Coronary artery (tissue), 2 donors: ENCODE results near the gene CKLF.

Experiments
- DNase-seq: peaks from one replicate; pipeline ENCODE4 v3.0.0-alpha.2; 2017; ENCODE audit warnings: low spot score
- H3K27ac ChIP-seq, 2 donors: fragments of 200-600 bp; sonication (generic); one replicate each; pipeline ENCODE4 v1.5.1; 2016 to 2019
- H3K4me3 ChIP-seq: fragments of 200-600 bp; sonication (generic); 2 replicates; pipeline ENCODE4 v1.5.1; 2016; ENCODE audit warnings: mild to moderate bottlenecking, moderate library complexity
- TF ChIP-seq, protein P1 (sequence below): fragments of 200-600 bp; sonication (generic); IDR thresholded peaks from one replicate; pipeline ENCODE4 v1.5.1; 2019; ENCODE audit warnings: antibody characterized with exemption

CKLF gene

DNA sequence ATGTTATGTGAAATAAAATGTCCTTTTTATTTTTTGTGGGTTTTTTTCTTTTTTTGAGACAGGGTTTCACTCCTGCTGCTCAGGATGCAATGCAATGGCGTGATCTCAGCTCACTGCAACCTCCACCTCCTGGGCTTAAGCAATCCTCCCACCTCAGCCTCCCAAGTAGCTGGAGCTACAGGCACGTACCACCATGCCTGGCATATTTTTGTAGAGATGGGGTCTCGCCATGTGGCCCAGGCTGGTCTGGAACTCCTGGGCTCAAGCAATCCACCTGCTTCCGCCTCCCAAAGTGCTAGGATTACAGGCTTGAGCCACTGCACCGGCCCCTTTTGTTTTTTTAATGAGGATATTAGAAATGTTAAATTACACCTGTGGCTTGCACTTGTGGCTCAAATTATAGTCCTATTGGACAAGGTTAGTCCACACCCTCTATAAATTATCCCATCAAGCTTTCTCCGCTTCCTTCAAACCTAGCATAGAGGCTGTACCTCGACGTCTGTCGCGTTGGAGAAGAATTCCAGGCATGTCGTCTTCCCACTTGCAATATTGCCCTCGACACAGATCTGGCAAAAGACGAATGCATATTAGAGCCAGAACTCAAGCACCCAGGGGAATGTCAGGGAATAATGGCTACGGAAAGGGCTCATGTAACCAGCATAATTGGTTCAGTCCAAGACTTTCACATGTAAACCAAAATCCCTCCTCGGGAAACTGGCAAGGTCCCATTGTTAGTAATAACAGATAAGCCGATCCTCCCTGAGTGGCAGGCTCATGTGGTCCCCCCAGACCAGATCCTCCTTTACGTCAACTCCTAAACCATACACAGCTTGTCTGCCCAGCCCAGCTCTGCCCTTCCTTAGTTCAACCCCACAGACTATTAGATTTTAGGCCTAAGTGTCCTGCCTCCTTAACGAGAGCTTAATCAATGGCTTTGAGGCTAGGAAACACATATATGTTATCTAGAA lies 10.7 kb upstream of the CKLF start:
- no peak for DNase-seq
- TF ChIP-seq, protein P1, sequence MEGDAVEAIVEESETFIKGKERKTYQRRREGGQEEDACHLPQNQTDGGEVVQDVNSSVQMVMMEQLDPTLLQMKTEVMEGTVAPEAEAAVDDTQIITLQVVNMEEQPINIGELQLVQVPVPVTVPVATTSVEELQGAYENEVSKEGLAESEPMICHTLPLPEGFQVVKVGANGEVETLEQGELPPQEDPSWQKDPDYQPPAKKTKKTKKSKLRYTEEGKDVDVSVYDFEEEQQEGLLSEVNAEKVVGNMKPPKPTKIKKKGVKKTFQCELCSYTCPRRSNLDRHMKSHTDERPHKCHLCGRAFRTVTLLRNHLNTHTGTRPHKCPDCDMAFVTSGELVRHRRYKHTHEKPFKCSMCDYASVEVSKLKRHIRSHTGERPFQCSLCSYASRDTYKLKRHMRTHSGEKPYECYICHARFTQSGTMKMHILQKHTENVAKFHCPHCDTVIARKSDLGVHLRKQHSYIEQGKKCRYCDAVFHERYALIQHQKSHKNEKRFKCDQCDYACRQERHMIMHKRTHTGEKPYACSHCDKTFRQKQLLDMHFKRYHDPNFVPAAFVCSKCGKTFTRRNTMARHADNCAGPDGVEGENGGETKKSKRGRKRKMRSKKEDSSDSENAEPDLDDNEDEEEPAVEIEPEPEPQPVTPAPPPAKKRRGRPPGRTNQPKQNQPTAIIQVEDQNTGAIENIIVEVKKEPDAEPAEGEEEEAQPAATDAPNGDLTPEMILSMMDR = no peak
- Histone ChIP-seq H3K4me3 (no peak overlapping the region), H3K27ac (no peak overlapping the region)

DNA sequence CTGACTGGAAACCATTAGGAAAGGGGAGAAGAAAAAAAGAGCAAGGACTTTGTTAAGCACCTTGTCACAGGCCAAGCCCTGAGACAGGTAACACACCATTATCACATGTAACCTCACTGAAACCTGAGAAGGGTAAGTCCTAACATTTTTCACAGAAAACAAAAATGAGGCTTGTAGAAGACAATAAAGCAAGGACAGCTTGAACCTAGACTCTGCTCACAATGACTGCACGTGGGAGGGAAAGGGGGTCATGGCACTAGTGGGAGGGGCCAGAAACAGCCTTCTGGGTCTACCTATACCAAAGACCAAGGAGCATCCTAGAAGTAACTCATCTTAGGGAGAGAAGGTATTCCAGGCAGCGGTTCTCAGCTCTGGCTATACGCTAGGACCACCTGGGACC lies 10.0 kb upstream of the CKLF start:
- no peak for DNase-seq

DNA sequence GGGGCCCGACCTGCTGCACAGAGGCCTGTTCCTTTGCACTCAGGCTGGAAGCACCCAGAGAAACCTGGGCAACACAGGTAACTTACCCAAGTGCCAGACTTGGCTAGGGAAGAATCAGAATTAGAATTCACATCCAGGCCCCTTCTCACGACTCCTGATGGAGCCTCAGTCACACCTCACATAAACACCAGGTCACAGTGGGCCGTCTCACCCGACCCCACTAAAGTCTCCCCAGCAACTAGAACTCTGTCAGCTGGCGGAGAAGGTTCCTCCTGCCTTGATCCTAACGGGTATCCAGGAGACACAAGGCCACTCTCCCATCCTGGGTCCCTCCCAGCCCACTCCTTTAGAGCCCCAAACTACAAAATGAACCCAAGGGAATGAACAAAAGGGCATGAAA lies 8.8 kb upstream of the CKLF start:
- H3K27ac ChIP-seq = no peak overlapping the region

More for the DNA sequence above, 10.0 kb upstream of the CKLF start:
- no peak overlapping the region for H3K27ac ChIP-seq
- TF ChIP-seq, protein P1 = no peak
- no peak overlapping the region for H3K4me3 ChIP-seq

DNA sequence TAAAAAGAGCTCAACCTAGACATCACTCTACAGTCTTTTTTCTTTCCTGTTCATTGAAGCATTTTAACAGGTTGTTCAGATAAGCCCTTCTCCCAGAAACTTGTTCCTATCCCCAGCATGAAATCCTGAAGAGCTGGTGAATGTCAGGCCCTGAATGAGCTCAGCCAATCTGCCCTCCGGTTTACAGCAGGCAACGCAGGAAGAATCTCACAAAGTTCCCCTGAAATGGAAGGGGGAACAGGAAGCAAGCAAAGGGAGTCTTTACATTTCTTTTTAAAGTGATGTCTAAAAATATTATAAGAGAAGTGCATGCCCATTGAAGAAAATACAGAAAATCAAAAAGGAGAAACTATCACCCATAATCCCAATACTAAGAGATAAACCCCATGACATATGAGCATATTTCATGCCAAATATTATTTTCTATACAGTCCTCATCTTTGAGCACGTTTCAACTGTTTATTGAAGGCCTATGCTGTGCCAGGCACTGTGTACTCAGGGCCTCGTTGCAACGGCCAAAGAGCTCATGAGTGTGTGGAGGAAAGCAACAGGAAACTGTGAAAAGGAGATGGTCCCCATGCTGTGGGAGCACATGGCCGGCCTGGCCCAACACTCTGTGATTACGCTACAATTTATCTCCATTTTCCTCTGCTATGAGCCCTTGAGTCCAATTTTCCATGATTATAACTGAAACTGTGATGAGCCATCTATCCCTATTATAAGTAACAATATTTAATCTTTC lies 8.2 kb upstream of the CKLF start:
- TF ChIP-seq, protein P1 = no peak
- DNase-seq = no peak
- no peak overlapping the region for H3K4me3 ChIP-seq
- no peak overlapping the region for H3K27ac ChIP-seq

More for the DNA sequence above, 8.8 kb upstream of the CKLF start:
- DNase-seq = no peak
- no peak overlapping the region for H3K4me3 ChIP-seq
- TF ChIP-seq, protein P1 = no peak

DNA sequence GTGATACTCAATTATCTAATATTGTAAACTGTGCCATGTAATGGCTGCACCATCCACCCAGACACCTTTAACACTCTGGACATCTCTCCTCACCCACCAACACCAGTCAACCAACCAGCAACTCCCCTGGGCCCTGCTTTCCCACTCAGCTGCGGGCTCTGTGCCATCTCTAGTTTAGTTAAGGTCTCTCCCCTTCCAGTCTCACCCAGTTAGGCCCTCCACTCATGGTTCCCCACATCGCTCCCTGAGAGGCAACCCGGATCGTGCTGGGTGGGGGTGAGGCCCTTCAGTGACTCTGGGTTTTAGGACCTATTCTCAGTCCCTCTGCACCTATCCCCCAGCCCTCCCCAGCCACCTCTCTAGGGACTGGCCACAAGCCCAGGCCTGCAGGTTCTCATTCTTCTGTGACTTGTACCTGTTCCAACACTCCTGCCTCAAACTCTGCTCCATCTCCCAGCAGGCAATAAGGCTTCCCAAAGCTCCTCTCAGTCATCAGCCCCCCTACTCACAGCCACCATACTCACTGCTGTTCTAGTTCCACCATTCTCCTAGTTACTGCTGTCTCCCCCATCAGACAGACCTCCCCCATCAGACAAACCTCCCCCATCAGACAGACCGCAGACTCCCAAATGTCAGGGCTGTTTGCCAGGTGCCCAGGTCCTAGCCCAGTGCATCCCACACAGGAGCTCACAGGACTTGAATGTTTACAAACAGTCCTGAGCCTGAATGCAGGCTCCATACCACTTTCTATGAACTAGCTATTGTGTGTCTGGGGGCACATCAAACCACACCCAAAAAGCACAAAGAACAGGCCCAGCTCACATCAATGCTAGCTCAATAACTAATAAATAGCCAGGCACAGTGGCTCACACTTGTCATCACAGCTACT lies 5.0 kb upstream of the CKLF start:
- no peak for DNase-seq
- Histone ChIP-seq H3K4me3 (no peak overlapping the region), H3K27ac (peak overlapping the region; percentile 95 to 96)
- TF ChIP-seq, protein P1 = no peak

DNA sequence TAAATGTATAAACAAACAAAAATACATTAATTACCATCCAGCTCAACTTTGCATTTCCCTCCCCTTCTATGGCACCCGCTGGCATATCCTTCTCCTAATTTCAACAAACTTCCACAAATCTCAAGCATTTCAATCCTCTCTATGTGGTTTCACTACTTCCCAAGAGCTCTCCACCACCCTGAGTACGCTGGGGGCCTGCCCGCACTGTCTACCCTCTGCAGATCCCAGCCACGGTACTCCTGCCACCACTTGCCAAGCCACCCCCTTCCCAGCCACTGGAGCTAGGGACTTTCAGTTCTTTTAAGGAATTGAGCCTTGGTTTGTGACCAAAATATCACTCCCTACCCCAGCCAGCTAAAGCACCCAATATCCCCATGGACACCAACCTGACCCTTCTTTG lies 4.3 kb upstream of the CKLF start:
- H3K4me3 ChIP-seq = peak overlapping the region; percentile 3
- peak overlapping the region; percentile 95 to 96 for H3K27ac ChIP-seq
- no peak for DNase-seq
- TF ChIP-seq, protein P1 = no peak
